GM23338 (cell line): Measurements from ENCODE around the gene GSTA1. TPM values are rescaled to one million over a fixed set of nuclear protein-coding genes. Genes with fewer than 3 reads are reported as not detected.

ENCODE experiments used
- ATAC-seq: fragments of 200-7000 bp; cut with Tn5 transposase; 3 replicates; pipeline ENCODE4 v1.9.1; 2020
- DNase-seq: peaks from one replicate; pipeline ENCODE4 v3.0.0-alpha.2; 2015; ENCODE audit warnings: low spot score
- H2AFZ ChIP-seq: fragments of 200-600 bp; sonication (generic); 2 replicates; pipeline ENCODE4 v1.8.0; 2016; ENCODE audit warnings: antibody characterized with exemption, mild to moderate bottlenecking, moderate library complexity
- H3F3A ChIP-seq: fragments of 200-600 bp; sonication (generic); replicated peaks from 2 replicates; pipeline ENCODE4 v1.8.0; 2017; ENCODE audit warnings: antibody characterized with exemption, mixed run types, low read depth
- H3K27ac ChIP-seq: fragments of 200-600 bp; sonication (generic); 2 replicates; pipeline ENCODE4 v1.6.1; 2016; ENCODE audit warnings: low read depth
- H3K27me3 ChIP-seq: fragments of 200-600 bp; sonication (generic); 2 replicates; pipeline ENCODE4 v1.8.0; 2016; ENCODE audit warnings: mild to moderate bottlenecking, mixed run types, moderate library complexity; ENCODE audit not compliant: insufficient read depth
- H3K36me3 ChIP-seq: fragments of 200-600 bp; sonication (generic); 2 replicates; pipeline ENCODE4 v1.8.0; 2016; ENCODE audit warnings: mild to moderate bottlenecking; ENCODE audit not compliant: insufficient read depth
- H3K4me1 ChIP-seq: fragments of 200-600 bp; sonication (generic); 2 replicates; pipeline ENCODE4 v1.8.0; 2016; ENCODE audit warnings: mild to moderate bottlenecking, moderate library complexity; ENCODE audit not compliant: insufficient read depth
- H3K4me2 ChIP-seq: fragments of 200-600 bp; sonication (generic); 2 replicates; pipeline ENCODE4 v1.7.1; 2017; ENCODE audit warnings: mixed run types
- H3K4me3 ChIP-seq: fragments of 200-600 bp; sonication (generic); 2 replicates; pipeline ENCODE4 v1.6.1; 2016; ENCODE audit warnings: mixed run types
- H3K79me2 ChIP-seq: fragments of 200-600 bp; sonication (generic); replicated peaks from 2 replicates; pipeline ENCODE4 v1.8.0; 2017; ENCODE audit warnings: mild to moderate bottlenecking; ENCODE audit not compliant: insufficient read depth
- H3K9me2 ChIP-seq: fragments of 200-600 bp; sonication (generic); 2 replicates; pipeline ENCODE4 v1.8.0; 2017; ENCODE audit not compliant: insufficient read depth
- H4K20me1 ChIP-seq: fragments of 200-600 bp; sonication (generic); replicated peaks from 2 replicates; pipeline ENCODE4 v1.8.0; 2017; ENCODE audit warnings: mild to moderate bottlenecking; ENCODE audit not compliant: insufficient read depth
- H3K27ac Mint-ChIP-seq: 2 replicates; pipeline ENCODE4 v1.8.0; 2020; ENCODE audit warnings: inconsistent platforms, mild to moderate bottlenecking, moderate library complexity, mixed read lengths
- H3K27me3 Mint-ChIP-seq: 3 replicates; pipeline ENCODE4 v1.8.0; 2022; ENCODE audit warnings: low read depth, mild to moderate bottlenecking, moderate library complexity, mixed read lengths, inconsistent platforms; ENCODE audit not compliant: insufficient read depth, poor library complexity
- H3K36me3 Mint-ChIP-seq: 3 replicates; pipeline ENCODE4 v1.8.0; 2021; ENCODE audit warnings: low read depth, mild to moderate bottlenecking, inconsistent platforms, moderate library complexity, mixed read lengths
- H3K4me1 Mint-ChIP-seq: 3 replicates; pipeline ENCODE4 v1.8.0; 2020; ENCODE audit warnings: mild to moderate bottlenecking, inconsistent platforms, mixed read lengths
- H3K4me3 Mint-ChIP-seq: 3 replicates; pipeline ENCODE4 v1.8.0; 2021; ENCODE audit warnings: moderate library complexity, mild to moderate bottlenecking, inconsistent platforms, mixed read lengths
- H3K9me3 Mint-ChIP-seq: 3 replicates; pipeline ENCODE4 v1.8.0; 2020; ENCODE audit warnings: moderate library complexity, mild to moderate bottlenecking, inconsistent platforms, mixed read lengths
- CREB1 ChIP-seq: fragments of 250-450 bp; sonication (Bioruptor Pico); IDR thresholded peaks from 2 replicates; pipeline ENCODE4 v1.5.0; 2020; ENCODE audit warnings: low read depth, mild to moderate bottlenecking, moderate library complexity
- EZH2phosphoT487 ChIP-seq: fragments of 200-600 bp; sonication (generic); IDR thresholded peaks from one replicate; pipeline ENCODE4 v1.8.1; 2018; ENCODE audit warnings: antibody characterized with exemption; ENCODE audit not compliant: unreplicated experiment
- JUNB ChIP-seq: IDR thresholded peaks from one replicate; pipeline ENCODE4 v1.6.1; 2016; ENCODE audit warnings: antibody characterized with exemption; ENCODE audit not compliant: unreplicated experiment
- NANOG ChIP-seq: IDR thresholded peaks from 2 replicates; pipeline ENCODE4 v1.6.1; 2016; ENCODE audit warnings: antibody characterized with exemption, borderline replicate concordance
- POLR2AphosphoS5 ChIP-seq: IDR thresholded peaks from 2 replicates; pipeline ENCODE4 v1.6.1; 2016; ENCODE audit warnings: antibody characterized with exemption, low read depth
- STAT1 ChIP-seq: IDR thresholded peaks from one replicate; pipeline ENCODE4 v1.6.1; 2016; ENCODE audit warnings: antibody characterized with exemption; ENCODE audit not compliant: unreplicated experiment
- ZNF114 ChIP-seq: fragments of 250-450 bp; sonication (Bioruptor Pico); IDR thresholded peaks from 2 replicates; pipeline ENCODE4 v1.5.0; 2020; ENCODE audit warnings: mild to moderate bottlenecking, moderate library complexity
- ZNF331 ChIP-seq: fragments of 250-450 bp; sonication (Bioruptor Pico); IDR thresholded peaks from 2 replicates; pipeline ENCODE4 v1.5.0; 2020; ENCODE audit warnings: low read depth, mild to moderate bottlenecking, moderate library complexity
- polyA plus RNA-seq: library from polyadenylated mRNA; unstranded; fragments of >200 nt; fragmentation: Nextera tagmentation; extraction: Ambion mirVana; gene quantifications from 2 replicates; pipeline ENCODE4 v1.2.1, GENCODE V29; 2016
- total RNA-seq: library from RNA; depleted of rRNA; stranded (reverse); fragments of >200 nt; shearing (Covaris generic); gene quantifications from 2 replicates; pipeline ENCODE4 v1.2.3, GENCODE V29; 2014
- TF ChIP-seq, protein P1 (sequence below), 2 experiments: fragments of 200-600 bp in 1 of 2; sonication (generic) in 1 of 2; conservative IDR thresholded peaks; 2 replicates each; pipeline versions ENCODE4 v1.5.1 to v1.6.1; 2016 to 2017; ENCODE audit warnings: antibody characterized with exemption in 2 of 2, low read depth in 2 of 2, mild to moderate bottlenecking in 2 of 2, moderate library complexity in 1 of 2
- TF ChIP-seq, protein P2 (sequence below): fragments of 250-450 bp; sonication (Bioruptor Pico); IDR thresholded peaks from 2 replicates; pipeline ENCODE4 v1.5.0; 2020; ENCODE audit warnings: mild to moderate bottlenecking, moderate library complexity
- TF ChIP-seq, protein P3 (sequence below): IDR thresholded peaks from 2 replicates; pipeline ENCODE4 v1.6.1; 2016; ENCODE audit warnings: antibody characterized with exemption

GSTA1 gene
- total and polyA plus RNA-seq, 2 experiments from 2014 or later = not detected

DNA sequence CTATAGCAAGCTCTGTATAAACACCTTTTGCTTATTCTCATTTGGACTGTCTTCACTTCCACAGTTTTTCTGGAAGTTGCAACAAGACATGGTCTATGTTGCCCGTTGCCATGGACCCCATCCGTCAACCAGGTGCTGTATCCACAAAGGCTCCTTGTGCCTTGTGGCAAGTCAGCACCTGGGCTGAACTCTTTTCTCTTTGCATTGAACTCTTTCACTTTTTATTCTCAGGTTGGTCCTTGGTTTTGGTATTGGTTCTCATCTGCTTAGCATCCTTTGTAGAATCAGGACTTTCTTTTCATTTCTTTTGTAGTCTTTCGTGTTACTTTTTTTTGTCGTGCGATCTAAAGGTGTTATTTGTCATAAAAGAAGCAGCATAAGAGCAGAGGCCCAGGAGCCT is 5.0 kb upstream of the GSTA1 start:
- no peak for TF ChIP-seq ZNF331
- TF ChIP-seq NANOG = no peak
- TF ChIP-seq, protein P1, sequence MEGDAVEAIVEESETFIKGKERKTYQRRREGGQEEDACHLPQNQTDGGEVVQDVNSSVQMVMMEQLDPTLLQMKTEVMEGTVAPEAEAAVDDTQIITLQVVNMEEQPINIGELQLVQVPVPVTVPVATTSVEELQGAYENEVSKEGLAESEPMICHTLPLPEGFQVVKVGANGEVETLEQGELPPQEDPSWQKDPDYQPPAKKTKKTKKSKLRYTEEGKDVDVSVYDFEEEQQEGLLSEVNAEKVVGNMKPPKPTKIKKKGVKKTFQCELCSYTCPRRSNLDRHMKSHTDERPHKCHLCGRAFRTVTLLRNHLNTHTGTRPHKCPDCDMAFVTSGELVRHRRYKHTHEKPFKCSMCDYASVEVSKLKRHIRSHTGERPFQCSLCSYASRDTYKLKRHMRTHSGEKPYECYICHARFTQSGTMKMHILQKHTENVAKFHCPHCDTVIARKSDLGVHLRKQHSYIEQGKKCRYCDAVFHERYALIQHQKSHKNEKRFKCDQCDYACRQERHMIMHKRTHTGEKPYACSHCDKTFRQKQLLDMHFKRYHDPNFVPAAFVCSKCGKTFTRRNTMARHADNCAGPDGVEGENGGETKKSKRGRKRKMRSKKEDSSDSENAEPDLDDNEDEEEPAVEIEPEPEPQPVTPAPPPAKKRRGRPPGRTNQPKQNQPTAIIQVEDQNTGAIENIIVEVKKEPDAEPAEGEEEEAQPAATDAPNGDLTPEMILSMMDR (conservative IDR thresholded peaks at IDR 0.05; ENCODE audit: low read depth in 2 of 2) = no peak
- TF ChIP-seq ZNF114 (CRISPR knock-in tag) = no peak
- TF ChIP-seq CREB1 = no peak
- TF ChIP-seq STAT1 = no peak
- Mint-ChIP-seq H3K4me3 (no peak overlapping the region), H3K4me1 (peaks cover 3% of the 10 kb centered on the region; the same call in 2 of the 3 replicates), H3K27me3 (peaks cover 1% of the 10 kb centered on the region), H3K9me3 (no peaks in the 10 kb centered on the region), H3K36me3 (no peaks in the 10 kb centered on the region), H3K27ac (no peak overlapping the region)
- Histone ChIP-seq H3K27ac (no peak overlapping the region), H3K36me3 (no peaks in the 10 kb centered on the region), H3K4me2 (no peak overlapping the region), H4K20me1 (no peaks in the 10 kb centered on the region), H2AFZ (no peak overlapping the region), H3F3A (no peaks in the 10 kb centered on the region), H3K4me3 (no peak overlapping the region), H3K79me2 (no peaks in the 10 kb centered on the region), H3K4me1 (no peaks in the 10 kb centered on the region), H3K27me3 (no peaks in the 10 kb centered on the region), H3K9me2 (0 out of 2 replicates have a peak, but pooled peaks cover under 1% of the 10 kb centered on the region)
- no peak for ATAC-seq
- no peak for DNase-seq

DNA sequence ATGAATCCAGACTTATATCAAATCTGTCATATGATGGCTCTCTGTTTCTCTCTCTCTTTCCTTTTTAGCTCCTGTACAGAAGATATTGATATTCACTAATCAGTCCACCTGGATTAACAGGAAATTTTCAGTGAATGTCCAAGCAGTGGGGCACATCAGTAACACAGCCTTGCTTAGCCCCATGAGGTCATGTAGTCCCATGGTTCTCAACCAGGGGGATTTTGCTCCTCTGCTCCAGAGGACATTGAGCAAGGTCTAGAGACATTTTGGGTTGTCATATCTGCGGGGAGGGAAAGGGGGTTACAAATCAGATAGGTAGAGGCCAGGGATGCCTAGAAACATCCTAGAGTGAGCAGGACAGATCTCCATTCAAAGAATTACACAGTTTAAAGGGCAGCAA is 810 bp downstream of the GSTA1 start:
- no peak overlapping the region for H3K4me3 Mint-ChIP-seq
- Histone ChIP-seq H3K27me3 (no peaks in the 10 kb centered on the region), H3K4me3 (no peak overlapping the region), H3K36me3 (no peaks in the 10 kb centered on the region), H3K79me2 (no peaks in the 10 kb centered on the region), H3K9me2 (no peaks in the 10 kb centered on the region), H3K27ac (no peak overlapping the region), H4K20me1 (no peaks in the 10 kb centered on the region), H3K4me1 (no peaks in the 10 kb centered on the region), H3K4me2 (no peak overlapping the region), H3F3A (no peaks in the 10 kb centered on the region), H2AFZ (no peak overlapping the region)
- no peaks in the 10 kb centered on the region for H3K9me3 Mint-ChIP-seq
- peaks cover 1% of the 10 kb centered on the region for H3K27me3 Mint-ChIP-seq
- no peak overlapping the region for H3K27ac Mint-ChIP-seq
- no peaks in the 10 kb centered on the region for H3K36me3 Mint-ChIP-seq
- H3K4me1 Mint-ChIP-seq = peaks cover 6% of the 10 kb centered on the region; the same call in 2 of the 3 replicates
- DNase-seq (no peak), ATAC-seq (no peak)
- TF ChIP-seq POLR2AphosphoS5 = no peak
- no peak for TF ChIP-seq ZNF114 (CRISPR knock-in tag)
- TF ChIP-seq EZH2phosphoT487 = no peak
- no peak for TF ChIP-seq JUNB
- TF ChIP-seq, protein P2, sequence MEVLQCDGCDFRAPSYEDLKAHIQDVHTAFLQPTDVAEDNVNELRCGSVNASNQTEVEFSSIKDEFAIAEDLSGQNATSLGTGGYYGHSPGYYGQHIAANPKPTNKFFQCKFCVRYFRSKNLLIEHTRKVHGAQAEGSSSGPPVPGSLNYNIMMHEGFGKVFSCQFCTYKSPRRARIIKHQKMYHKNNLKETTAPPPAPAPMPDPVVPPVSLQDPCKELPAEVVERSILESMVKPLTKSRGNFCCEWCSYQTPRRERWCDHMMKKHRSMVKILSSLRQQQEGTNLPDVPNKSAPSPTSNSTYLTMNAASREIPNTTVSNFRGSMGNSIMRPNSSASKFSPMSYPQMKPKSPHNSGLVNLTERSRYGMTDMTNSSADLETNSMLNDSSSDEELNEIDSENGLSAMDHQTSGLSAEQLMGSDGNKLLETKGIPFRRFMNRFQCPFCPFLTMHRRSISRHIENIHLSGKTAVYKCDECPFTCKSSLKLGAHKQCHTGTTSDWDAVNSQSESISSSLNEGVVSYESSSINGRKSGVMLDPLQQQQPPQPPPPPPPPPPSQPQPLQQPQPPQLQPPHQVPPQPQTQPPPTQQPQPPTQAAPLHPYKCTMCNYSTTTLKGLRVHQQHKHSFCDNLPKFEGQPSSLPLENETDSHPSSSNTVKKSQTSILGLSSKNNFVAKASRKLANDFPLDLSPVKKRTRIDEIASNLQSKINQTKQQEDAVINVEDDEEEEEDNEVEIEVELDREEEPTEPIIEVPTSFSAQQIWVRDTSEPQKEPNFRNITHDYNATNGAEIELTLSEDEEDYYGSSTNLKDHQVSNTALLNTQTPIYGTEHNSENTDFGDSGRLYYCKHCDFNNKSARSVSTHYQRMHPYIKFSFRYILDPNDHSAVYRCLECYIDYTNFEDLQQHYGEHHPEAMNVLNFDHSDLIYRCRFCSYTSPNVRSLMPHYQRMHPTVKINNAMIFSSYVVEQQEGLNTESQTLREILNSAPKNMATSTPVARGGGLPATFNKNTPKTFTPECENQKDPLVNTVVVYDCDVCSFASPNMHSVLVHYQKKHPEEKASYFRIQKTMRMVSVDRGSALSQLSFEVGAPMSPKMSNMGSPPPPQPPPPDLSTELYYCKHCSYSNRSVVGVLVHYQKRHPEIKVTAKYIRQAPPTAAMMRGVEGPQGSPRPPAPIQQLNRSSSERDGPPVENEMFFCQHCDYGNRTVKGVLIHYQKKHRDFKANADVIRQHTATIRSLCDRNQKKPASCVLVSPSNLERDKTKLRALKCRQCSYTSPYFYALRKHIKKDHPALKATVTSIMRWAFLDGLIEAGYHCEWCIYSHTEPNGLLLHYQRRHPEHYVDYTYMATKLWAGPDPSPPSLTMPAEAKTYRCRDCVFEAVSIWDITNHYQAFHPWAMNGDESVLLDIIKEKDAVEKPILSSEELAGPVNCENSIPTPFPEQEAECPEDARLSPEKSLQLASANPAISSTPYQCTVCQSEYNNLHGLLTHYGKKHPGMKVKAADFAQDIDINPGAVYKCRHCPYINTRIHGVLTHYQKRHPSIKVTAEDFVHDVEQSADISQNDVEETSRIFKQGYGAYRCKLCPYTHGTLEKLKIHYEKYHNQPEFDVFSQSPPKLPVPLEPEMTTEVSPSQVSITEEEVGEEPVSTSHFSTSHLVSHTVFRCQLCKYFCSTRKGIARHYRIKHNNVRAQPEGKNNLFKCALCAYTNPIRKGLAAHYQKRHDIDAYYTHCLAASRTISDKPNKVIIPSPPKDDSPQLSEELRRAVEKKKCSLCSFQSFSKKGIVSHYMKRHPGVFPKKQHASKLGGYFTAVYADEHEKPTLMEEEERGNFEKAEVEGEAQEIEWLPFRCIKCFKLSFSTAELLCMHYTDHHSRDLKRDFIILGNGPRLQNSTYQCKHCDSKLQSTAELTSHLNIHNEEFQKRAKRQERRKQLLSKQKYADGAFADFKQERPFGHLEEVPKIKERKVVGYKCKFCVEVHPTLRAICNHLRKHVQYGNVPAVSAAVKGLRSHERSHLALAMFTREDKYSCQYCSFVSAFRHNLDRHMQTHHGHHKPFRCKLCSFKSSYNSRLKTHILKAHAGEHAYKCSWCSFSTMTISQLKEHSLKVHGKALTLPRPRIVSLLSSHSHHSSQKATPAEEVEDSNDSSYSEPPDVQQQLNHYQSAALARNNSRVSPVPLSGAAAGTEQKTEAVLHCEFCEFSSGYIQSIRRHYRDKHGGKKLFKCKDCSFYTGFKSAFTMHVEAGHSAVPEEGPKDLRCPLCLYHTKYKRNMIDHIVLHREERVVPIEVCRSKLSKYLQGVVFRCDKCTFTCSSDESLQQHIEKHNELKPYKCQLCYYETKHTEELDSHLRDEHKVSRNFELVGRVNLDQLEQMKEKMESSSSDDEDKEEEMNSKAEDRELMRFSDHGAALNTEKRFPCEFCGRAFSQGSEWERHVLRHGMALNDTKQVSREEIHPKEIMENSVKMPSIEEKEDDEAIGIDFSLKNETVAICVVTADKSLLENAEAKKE = no peak
- no peak for TF ChIP-seq STAT1
- TF ChIP-seq NANOG = no peak
- no peak for TF ChIP-seq ZNF331
- TF ChIP-seq, protein P3, sequence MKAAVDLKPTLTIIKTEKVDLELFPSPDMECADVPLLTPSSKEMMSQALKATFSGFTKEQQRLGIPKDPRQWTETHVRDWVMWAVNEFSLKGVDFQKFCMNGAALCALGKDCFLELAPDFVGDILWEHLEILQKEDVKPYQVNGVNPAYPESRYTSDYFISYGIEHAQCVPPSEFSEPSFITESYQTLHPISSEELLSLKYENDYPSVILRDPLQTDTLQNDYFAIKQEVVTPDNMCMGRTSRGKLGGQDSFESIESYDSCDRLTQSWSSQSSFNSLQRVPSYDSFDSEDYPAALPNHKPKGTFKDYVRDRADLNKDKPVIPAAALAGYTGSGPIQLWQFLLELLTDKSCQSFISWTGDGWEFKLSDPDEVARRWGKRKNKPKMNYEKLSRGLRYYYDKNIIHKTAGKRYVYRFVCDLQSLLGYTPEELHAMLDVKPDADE = no peak
- TF ChIP-seq, protein P1 (conservative IDR thresholded peaks at IDR 0.05; ENCODE audit: low read depth in 2 of 2) = no peak
- no peak for TF ChIP-seq CREB1
